Dermis blood vessel endothelial cell (primary cell): ENCODE measurements around the gene RNF113B. TPM values are rescaled to one million over a fixed set of nuclear protein-coding genes. Genes with fewer than 3 reads are reported as not detected.

Experiments
- DNase-seq: peaks from one replicate; pipeline ENCODE4 v3.0.0; 2010
- total RNA-seq: library from RNA; depleted of rRNA; stranded (reverse); fragments of >200 nt; gene quantifications from 2 replicates; pipeline ENCODE4 v1.2.3, GENCODE V29; 2014

Gene RNF113B
- total RNA-seq, 1 donor from 2014 or later = not detected

DNA sequence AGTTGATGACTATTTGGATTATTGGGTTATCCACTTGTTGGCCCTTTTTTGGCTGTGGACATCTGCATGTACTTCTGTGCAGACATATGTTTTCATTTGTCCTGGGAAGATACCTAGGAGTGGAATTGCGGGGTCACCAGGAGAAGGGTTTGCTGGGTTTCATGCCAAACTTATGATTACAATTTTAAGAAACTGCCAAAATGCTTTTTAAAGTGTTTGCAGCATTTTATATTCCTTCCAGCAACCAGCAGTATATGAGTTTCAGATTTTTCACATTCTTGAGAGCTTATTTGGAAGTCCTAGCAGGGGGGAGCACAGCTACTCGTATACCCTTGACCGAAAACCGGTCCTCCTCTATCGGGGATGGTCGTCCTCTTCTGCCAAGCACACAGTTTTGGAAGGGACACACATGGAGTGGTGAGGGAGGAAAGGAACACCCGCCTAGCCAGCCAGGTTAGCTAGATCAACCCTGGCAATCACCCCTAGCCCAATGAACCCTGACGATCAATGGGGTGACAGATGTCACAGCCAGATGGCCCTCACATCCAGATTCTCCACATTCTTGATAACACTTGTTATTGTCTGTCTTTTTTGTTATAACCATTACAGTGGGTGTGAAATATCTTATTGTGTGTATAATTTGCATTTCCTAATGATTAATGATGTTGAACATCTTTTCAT lies 26.7 kb upstream of the RNF113B start:
- DNase-seq = no peak

DNA sequence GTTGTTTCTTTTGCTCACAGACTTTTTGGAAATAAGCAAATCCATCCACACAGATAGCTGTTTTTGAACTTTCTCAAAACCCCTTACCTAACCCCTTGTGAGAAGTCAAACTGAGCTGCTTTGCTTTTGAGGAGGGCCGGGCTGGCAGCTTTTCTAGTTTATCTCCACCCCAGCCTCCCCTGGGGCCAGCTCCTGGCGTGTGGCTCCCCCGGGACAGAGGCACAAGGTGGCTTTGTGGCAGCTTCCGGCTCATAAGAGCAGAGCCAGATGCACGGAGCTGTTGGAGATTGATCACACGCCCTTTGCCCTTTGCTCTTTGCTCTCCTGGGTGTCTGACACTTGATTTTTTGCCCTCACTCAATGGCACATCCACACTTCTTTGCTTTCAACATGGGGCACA lies 24.9 kb upstream of the RNF113B start:
- DNase-seq = no peak

DNA sequence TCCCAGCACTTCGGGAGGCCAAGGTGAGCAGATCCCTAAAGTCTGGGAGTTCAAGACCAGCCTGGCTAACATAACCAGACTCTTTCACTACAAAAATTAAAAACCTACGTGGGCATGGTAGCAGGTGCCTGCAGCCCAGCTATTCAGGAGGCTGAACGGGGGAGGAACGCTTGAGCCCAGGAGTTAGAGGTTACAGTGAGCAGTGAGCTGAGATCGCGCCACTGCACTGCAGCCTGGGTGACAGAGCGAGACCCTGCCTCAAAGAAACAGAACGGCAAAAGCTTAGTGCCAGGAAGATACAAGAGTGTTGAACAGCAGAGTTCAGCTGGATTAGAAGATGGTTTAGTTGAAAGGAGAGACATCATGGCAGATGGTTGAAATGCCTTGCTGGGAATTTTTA lies 24.1 kb upstream of the RNF113B start:
- no peak for DNase-seq

DNA sequence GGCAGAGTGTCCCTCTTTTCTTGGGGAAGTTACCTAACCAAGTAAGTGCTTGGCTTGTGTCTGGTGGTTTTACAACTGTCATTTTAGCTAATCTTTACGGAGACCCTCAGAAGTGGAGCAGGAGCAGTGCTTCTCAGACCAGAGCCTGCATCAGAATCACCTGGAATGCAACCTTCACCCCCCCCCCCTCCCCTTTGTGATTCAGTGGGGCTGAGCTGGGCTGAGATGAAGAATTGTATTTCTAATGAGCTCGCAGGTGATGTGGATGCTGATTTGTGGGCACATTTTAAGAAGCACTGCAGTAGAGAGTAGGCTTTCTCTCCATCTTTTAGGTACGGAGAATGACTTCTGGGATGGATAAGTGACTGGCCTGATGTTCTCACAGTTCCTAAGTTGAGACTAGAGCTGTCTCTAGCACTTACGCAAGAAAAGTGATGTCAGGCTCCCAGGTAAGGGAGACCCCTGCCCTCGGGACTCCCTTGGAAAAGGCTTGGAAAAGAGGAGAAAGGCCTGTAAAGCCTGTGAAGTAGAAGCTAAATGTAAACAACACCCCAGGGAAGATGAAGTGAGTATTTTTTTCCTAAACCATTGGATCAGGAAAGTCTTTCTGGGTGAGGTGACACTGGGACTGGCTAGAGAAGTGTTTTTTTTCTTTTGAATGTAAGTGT lies 23.3 kb upstream of the RNF113B start:
- DNase-seq = no peak

DNA sequence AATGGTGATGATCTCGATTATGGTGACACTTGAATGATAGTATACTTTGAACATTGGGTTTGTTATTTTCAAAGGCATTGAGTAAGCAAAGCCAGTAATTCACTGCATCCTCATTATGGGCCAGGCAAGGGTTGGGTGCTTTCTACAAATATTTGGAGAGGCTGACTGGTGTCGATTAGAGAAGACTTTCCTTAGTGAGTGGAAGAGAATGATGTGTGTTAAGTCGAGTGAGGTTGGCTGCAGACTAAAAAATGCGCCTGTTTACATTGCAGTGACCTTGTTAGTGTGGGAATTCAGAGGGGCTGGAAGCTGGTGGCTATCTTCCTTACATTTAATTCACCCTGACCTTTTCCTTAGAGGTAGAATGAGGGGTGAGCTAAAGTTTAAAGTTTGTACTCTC lies 22.4 kb upstream of the RNF113B start:
- no peak for DNase-seq

DNA sequence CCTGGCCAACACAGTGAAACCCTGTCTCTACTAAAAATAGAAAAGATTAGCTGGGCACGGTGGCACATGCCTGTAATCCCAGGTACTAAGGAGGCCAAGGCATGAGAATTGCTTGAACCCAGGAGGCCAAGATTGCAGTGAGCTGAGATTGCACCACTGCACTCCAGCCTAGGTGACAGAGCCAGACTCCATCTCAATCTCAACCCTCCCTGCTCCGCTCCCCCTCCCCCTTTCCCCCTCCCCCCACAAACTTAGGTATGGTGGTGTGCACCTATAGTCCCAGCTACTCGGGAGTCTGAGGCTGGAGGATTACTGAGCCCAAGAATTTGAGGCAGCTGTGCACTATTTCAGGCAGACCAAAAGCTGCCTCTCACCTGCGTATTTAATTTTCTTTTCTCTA lies 21.6 kb upstream of the RNF113B start:
- DNase-seq = no peak

DNA sequence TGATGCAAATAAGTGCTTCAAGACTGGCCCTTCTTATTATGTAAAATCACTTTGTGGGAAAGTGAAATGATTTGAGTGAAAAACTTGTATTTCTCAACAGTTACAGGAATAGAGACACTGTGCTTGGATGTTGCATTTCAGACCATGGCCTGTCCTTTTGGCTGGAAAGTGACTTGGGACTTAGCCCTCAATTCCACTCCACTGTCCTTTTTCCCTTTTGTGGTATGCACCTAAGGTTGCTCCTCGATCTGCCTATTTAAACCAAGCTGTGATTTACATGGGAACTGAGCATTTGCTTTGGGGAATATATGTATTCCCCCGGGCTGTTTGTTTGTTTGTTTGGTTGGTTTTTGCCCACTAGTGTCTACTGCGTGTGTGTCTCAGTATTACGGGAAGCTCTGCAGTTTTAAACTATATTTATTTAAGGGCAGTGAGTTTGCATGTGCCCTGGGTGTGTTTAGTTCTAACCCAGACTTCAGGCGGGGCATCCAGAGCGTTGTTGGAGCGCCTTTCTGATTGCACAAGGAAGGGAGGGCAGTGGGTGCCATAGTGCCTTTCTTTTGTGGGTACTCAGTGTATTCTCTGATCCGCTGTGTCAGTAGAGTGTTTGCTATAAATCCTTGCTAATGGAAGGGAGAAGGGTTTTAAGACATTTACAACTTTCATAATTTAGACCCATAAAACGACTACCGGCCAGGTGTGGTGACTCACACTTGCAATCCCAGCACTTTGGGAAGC lies 18.2 kb upstream of the RNF113B start:
- DNase-seq = no peak

DNA sequence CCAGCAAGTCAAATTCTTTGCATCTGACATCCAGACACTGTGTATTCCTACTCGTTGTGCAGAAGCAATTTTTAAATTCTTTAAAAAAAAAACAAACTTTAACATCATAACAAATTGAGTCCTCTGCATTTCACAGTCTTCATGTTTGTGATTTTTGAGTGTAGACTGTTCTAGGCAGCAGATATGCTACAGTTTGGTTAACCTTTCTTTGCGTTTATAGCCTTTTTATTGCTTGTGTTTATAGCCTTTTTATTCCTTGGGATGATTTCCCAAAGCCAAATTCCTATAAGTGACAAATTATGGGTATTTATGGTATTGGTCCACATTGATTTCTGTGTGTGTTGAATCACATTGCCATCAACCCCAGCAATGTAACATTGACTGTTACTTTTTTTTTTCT lies 14.9 kb upstream of the RNF113B start:
- DNase-seq = no peak

DNA sequence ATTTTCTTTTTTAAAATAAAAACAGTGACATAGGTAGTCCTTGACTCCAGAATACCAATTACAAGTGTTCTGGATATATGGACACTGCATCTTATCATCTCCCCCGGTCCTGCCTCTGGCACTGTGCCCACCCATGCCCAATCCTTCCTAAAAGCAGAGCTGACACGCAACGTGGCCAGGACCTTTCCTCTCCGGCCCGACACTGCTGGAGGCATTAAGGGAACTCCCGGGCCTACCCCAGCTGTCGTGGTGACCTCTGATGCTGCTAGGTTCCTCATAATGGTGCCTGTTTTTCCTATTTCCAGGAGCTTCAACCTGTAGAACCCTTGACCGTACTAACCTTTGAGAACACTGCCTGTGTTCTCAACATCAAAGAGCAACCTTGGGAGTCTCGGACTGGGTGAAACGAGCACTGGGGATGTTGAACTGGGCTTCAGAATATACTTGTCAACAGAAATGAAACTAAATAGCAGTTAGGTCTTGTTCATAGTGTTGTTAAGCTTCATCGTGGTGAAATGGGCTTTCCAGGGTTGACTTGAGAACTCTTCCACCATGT lies 13.9 kb upstream of the RNF113B start:
- no peak for DNase-seq

DNA sequence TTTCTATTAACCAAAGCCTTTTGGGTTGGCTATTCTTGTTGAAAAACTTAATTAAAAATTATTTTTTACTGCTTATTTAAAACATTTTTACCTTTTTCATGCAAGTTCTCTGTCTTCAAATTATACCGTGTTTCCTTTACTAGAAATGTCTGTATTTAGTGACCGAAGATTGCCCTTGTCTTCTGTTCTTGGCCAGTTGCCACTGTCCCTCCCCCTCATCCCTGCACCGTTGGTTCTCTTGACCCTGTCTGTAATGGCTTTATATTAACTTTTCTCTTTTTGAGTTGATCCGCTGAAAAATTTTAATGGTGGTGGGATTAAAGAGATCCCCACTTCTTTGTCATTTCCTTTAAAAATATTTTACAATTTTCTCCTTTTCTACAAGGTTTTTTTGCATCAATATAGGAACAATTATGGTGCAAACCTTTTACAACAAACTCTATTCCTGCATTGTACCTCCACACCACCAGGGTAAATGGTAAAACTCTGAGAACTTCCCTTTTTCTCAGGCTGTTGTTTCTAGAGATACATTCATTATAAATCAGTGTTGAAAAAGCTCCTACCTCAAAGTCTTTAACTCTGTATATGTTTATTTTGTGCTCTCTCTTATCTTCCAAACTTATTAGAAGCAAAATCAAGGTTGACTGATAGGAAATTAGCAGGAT lies 12.9 kb upstream of the RNF113B start:
- DNase-seq = peak; percentile 17

DNA sequence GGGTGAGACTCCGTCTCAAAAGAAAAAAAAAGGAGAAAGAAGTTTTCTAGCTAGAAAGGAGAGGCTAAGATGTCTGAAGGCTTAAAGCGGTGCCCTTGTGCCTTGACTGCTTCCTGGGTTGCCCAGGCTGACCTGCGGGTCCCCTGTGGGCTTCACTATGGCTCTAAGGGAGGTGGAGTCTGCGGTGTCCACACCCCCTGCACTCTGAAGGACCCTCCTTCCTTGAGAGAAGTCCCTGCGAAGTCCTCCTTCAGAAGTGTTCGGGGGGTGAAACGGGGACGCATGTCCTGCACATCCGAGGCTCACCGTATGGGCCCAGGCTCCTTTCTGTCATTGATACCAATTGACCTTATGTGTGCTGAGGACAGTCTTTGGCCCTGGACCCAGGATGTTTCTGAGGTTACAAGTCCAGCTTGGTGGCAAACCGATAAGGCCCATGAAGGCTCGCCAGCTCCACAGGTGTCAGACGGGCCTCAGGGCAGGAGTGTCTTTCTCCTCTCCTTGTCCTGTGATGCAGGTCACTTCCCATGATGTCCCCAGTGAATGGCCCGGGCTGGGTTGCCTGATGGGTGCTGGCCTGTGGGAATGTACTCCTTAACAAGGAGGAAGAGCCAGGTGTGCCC lies 11.6 kb upstream of the RNF113B start:
- no peak for DNase-seq

DNA sequence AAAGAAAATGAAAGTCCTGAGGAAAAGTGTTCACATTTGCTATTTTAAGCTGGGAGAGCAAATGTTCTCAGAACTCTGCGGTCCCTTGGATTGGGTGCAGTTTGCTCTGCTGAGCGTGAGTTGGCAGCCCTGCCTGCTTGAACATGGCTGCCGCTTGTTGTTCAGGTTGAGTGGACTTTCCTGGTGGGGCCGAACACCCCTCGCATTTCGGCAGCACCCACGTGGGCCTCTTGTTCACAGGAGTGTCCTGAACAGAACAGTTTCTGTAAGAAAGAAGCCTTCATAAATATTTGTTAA lies 10.8 kb upstream of the RNF113B start:
- DNase-seq = no peak

DNA sequence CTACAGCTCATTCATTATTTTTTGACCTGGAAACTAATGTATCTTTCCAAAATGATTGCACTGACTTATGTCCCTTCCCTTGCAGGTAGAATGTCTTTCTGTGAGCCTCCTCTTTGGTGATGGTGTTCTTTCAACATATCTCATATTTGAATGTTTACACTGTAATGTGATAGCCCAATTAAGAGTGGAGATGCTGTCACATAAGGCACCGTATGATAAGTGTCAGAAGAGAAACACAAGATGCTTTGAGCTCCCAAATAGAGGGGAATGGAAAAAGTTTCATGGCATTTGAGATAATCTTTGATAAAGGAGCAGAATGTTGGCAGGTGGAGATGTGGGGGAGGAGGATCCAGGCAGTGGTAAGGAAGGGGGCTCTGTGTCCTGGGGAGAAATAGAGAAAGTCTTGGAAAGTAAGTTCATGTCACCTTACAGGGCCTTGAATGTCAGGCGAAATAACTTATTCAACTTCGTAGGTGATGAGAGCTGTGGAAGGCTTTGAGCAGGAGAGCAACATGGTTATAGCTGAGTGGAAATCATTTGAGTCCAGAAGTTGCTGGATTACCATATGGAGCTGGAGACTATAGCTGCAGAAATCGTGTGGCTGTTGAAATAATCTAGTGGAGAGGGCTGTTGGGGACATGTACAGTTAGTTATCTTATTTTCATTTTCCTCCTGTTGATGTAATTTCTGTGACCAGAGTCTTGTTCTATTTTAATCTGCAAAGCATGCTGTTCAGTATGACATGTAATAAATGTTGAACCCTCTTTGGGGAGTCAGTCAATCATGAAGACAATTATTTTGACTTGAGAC lies 10.3 kb upstream of the RNF113B start:
- no peak for DNase-seq

DNA sequence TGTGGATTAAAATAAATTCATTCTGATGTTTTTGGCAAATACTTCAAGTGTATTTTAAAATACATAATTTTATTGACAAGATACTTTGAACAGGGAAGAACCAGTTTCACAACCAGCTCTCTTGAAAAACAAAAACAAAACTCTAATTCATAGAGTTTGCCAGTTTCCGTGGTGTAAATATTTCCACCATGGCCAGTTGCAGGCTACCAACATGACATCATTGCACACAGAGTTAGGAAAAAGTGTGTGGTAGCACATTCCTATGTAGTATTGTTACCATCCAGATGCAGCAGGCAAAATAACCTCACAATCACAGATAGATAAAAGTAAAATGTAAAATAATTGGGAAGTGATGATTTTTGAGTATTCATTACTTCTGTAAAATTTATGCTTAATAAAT lies 7.7 kb upstream of the RNF113B start:
- peak; percentile 17 for DNase-seq

DNA sequence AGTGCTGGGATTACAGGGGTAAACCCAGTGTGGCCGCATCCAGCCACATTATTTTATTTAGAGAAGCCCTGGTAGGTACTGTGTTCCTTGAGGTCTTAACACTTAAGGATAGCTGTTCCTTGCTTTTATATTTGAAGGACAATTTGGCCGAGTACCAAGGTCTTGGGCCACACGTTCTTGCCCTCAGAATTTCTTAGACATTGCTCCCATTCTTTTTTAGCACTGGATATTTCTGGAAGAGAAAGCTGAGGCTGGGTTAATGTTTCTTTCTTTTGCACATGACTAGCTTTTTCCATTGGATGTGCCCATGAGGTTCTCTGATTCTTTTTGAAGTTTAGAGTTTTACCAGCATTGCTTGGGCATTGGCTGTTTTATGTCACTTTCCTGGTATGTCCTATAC lies 5.5 kb upstream of the RNF113B start:
- DNase-seq = no peak

DNA sequence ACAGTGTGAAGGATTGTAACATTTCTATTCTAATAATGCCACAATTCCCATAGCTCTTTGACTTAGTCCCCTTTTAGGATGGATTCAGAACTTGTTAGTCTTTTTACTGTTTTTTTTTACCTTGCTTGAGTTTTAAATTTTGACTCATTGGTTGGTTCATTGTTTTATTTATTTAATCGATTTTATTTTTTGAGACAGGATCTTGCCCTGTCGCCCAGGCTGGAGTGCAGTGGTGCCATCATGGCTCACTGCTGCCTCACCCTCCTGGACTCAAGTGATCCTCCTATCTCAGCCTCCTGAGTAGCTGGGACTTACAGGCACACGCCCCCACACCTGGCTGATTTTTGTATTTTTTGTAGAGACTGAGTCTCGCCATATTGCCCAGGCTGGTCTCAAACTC lies 5.1 kb upstream of the RNF113B start:
- DNase-seq = no peak

DNA sequence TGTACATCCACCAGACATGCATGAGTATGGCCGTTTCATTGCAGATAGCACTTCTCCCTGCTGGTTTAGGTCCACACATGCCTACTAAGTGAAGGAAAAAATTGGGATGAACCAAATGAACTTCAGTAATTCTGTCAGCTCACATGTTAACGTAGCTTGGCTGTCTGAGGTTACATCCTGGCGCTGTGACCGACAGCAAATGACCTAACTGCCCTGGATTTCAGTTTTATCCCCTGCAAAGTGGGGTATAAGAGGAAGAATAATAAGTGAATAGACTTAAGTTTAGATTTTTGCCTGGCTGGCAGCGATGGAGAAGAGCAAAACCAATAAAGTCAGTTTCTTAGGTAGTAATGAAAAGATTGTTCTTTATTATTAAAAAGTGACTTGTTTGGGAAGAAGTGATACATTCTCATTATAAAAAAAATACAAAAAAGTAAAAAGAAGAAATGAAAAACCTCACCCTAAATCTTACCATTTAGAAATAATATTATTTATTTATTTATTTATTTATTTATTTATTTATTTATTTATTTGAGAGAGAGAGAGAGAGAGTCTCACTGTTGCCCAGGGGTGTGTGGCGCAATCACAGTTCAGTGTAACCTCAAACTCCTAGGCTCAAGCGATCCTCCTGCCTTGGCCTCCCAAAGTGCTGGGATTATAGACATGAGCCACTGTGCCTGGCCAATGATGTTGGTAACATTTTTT lies 4.2 kb upstream of the RNF113B start:
- DNase-seq = no peak

DNA sequence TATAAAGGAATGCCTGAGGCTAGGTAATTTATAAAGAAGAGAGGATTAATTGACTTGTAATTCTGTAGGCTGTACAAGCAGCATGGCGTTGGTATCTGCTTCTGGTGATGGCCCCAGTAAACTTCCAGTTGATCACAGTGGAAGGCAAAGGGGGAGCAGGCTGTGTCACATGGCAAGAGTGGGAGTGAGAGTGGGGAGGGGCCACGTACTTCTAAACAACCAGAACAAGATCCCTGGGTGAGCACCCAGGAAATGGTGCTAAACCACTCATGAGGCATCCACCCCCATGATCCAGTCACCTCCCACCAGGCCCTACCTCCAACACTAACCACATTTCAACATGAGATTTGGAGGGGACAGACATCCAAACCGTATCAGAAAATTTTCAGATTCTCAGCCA lies 3.0 kb upstream of the RNF113B start:
- no peak for DNase-seq

DNA sequence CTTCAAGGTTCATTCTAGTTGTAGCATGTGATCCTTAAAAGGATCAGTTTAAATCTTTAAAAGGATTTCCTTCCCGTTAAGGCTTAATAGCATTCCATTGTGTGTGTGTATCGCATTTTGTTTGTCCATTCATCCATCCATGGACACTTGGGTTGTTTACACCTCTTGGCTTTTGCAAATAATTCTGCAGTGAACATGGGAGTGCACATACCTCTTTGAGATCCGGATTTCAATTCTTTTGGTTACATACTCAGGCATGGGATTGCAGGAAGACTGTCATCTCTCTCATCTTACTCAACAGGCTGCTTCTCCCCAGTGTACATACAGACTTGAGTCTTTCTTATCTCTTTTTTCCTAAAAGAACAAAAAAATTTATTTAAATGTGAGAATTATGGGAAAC lies 1.2 kb downstream of the RNF113B start:
- no peak for DNase-seq

DNA sequence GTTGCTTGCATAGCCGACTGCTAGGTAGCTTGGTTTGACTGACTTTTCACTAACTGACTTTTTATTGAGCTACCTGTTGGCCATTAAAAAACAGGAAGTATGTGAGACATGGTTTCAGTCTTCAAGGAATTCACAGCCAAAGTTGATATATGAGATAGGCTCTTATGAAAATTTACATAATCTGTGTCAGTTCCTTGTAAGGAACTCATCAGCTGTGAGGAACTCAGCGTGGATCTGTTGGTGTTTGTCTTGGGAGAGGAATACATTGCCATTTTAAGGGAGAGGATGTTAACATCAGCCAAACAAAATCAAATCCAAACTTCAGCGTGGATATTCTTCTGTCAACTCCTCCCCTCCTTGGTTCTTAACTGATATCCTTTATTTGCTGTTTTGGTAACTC lies 2.0 kb downstream of the RNF113B start:
- no peak for DNase-seq

DNA sequence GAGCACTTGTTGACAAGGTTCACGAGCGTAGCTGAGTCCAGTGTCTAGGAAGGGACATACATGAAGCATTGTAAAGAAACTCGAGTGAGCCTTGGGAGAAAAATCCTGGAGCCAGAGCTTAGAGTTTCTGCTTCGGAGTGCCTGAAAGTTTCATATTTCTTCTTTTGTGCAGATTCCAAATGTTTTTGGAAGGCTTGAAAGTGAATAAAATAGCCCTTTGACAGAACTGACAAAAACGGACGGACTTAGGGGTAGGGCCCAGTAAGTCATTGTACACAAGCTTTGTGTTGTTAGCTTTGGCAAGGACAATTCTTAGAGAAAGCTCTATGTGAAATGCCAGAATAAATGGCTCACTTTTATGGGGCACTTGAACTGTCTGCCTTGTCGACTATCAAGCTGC lies 2.8 kb downstream of the RNF113B start:
- no peak for DNase-seq
